Stimulated activated CD4-positive, alpha-beta T cell treated with anti-CD3 and anti-CD28 coated beads, Interleukin-15, amount 100 ng/mL, for 1 hour (primary cell): Measurements from ENCODE around the gene CAPN12.

Experiments
- DNase-seq, 2 donors: peaks; one replicate each; pipeline ENCODE4 v3.0.0-alpha.2; 2020; ENCODE audit warnings: low read depth in 1 of 2, low spot score in 1 of 2

The CAPN12 gene

GRCh38 chr19:38698225-38699026 lies 45.8 kb downstream of the CAPN12 start:
- DNase-seq = no peak

GRCh38 chr19:38697641-38698071 lies 46.6 kb downstream of the CAPN12 start:
- DNase-seq = no peak

GRCh38 chr19:38697197-38697596 lies 47.1 kb downstream of the CAPN12 start:
- DNase-seq = no peak

GRCh38 chr19:38696729-38697055 lies 47.6 kb downstream of the CAPN12 start:
- DNase-seq = no peak

- DNase-seq = no peak
Measured at GRCh38 chr19:38695832-38696728, 48.2 kb downstream of the CAPN12 start.

GRCh38 chr19:38695317-38695683 lies 49.0 kb downstream of the CAPN12 start:
- DNase-seq = no peak

GRCh38 chr19:38693380-38694223 lies 50.7 kb downstream of the CAPN12 start:
- no peak for DNase-seq

- no peak for DNase-seq
Measured at GRCh38 chr19:38692458-38693379, 51.6 kb downstream of the CAPN12 start.

GRCh38 chr19:38691938-38692457 lies 52.3 kb downstream of the CAPN12 start:
- no peak for DNase-seq

GRCh38 chr19:38690832-38691231 lies 53.4 kb downstream of the CAPN12 start:
- no peak for DNase-seq

- no peak for DNase-seq
Measured at GRCh38 chr19:38690146-38690545, 54.1 kb downstream of the CAPN12 start.

- DNase-seq = no peak
Measured at GRCh38 chr19:38687837-38688378, 56.4 kb downstream of the CAPN12 start.

GRCh38 chr19:38686530-38686888 lies 57.8 kb downstream of the CAPN12 start:
- no peak for DNase-seq

GRCh38 chr19:38685666-38686529 lies 58.4 kb downstream of the CAPN12 start:
- DNase-seq = no peak

GRCh38 chr19:38684862-38685665 lies 59.2 kb downstream of the CAPN12 start:
- DNase-seq = no peak

GRCh38 chr19:38684078-38684861 lies 60.0 kb downstream of the CAPN12 start:
- no peak for DNase-seq

GRCh38 chr19:38683393-38684077 lies 60.7 kb downstream of the CAPN12 start:
- peak; percentile 23 to 24 for DNase-seq
